HepG2 (cell line): ENCODE results near the gene EMC10. TPM values are rescaled to one million over a fixed set of nuclear protein-coding genes. Genes with fewer than 3 reads are reported as not detected.

Source experiments
- ATAC-seq: fragments of 200-7000 bp; cut with Tn5 transposase; 3 replicates; pipeline ENCODE4 v1.9.1; 2020; ENCODE audit warnings: mild to moderate bottlenecking, moderate library complexity
- BruUV-seq: library from RNA; stranded (reverse); fragments of 400-500 nt; replicated peaks from 2 replicates; lab custom pipeline; 2021; lab: Mats Ljungman, UMichigan
- CTCF ChIA-PET: fragments of 300-600 bp; formaldehyde crosslinking; extraction: SDS; loops from one replicate; lab custom pipeline; 2021; ENCODE audit warnings: low total read pairs, inconsistent platforms, low intra/inter-chr PET ratio; lab: Yijun Ruan, JAX
- POLR2A ChIA-PET: fragments of 350-600 bp; sonication (Branson Sonifier 250); formaldehyde crosslinking; loops from one replicate; lab custom pipeline; 2020; ENCODE audit warnings: antibody characterized with exemption, inconsistent platforms; lab: Yijun Ruan, JAX
- DNase-seq: peaks from one replicate; pipeline ENCODE4 v3.0.0-alpha.2; 2015; ENCODE audit warnings: low spot score
- FAIRE-seq: peaks from 3 replicates; lab custom pipeline; 2011; peaks lifted over from hg19 to GRCh38; lab: Jason Lieb, UNC
- H2AFZ ChIP-seq: one replicate; pipeline ENCODE4 v1.6.1; 2011; ENCODE audit warnings: low read length, inconsistent platforms
- H3K27ac ChIP-seq: fragments of 300-600 bp; 3 replicates; pipeline ENCODE4 v1.8.0; 2011; ENCODE audit warnings: mixed run types, mild to moderate bottlenecking, mixed read lengths, low read length, inconsistent platforms; ENCODE audit not compliant: insufficient read depth; ENCODE audit errors: extremely low read length
- H3K27me3 ChIP-seq, 2 experiments: fragments of 200-600 bp in 1 of 2; 2 replicates in 1 of 2; 3 replicates in 1 of 2; pipeline versions ENCODE4 v1.6.0 to v1.8.0; 2011; ENCODE audit warnings: low read length in 2 of 2, mild to moderate bottlenecking in 2 of 2, moderate library complexity in 2 of 2, inconsistent platforms in 1 of 2; ENCODE audit not compliant: insufficient read depth in 2 of 2, control insufficient read depth in 1 of 2
- H3K36me3 ChIP-seq, 2 experiments: fragments of 200-600 bp in 1 of 2; replicated peaks in 1 of 2; 2 replicates in 1 of 2; 3 replicates in 1 of 2; pipeline versions ENCODE4 v1.5.1 to v1.8.0; 2011; ENCODE audit warnings: low read length in 2 of 2, inconsistent platforms in 1 of 2; ENCODE audit not compliant: insufficient read depth in 2 of 2, control insufficient read depth in 1 of 2
- H3K4me1 ChIP-seq: 2 replicates; pipeline ENCODE4 v1.5.1; 2012; ENCODE audit warnings: low read length, inconsistent platforms; ENCODE audit not compliant: insufficient read depth
- H3K4me2 ChIP-seq: 2 replicates; pipeline ENCODE4 v1.6.0; 2011; ENCODE audit warnings: low read depth, low read length, inconsistent platforms
- H3K4me3 ChIP-seq, 3 experiments: fragments of 200-600 bp in 1 of 3; sonication (generic), shearing (Covaris generic) in 1 of 3; replicated peaks in 1 of 3; 2 replicates each; pipeline ENCODE4 v1.5.1; 2011 to 2016; ENCODE audit warnings: low read length in 3 of 3, inconsistent platforms in 2 of 3, low read depth in 2 of 3, mild to moderate bottlenecking in 2 of 3, control low read depth in 1 of 3, mixed read lengths in 1 of 3; ENCODE audit not compliant: insufficient read depth in 1 of 3
- H3K79me2 ChIP-seq: one replicate; pipeline ENCODE4 v1.6.1; 2011; ENCODE audit warnings: low read length, inconsistent platforms; ENCODE audit not compliant: insufficient read depth
- H3K9ac ChIP-seq: 2 replicates; pipeline ENCODE4 v1.6.0; 2011; ENCODE audit warnings: mild to moderate bottlenecking, low read depth, low read length, inconsistent platforms; ENCODE audit not compliant: insufficient read depth
- H3K9me3 ChIP-seq: 2 replicates; pipeline ENCODE4 v1.5.1; 2012; ENCODE audit warnings: mild to moderate bottlenecking, low read length
- H4K20me1 ChIP-seq: 2 replicates; pipeline ENCODE4 v1.6.0; 2011; ENCODE audit warnings: inconsistent platforms, mild to moderate bottlenecking, low read length, moderate library complexity; ENCODE audit not compliant: insufficient read depth
- DBP ChIP-seq: sonication (generic); formaldehyde crosslinking; IDR thresholded peaks from 2 replicates; pipeline ENCODE4 v1.4.0; 2020; ENCODE audit warnings: missing genetic modification reagents; ENCODE audit errors: not compliant biosample characterization
- DPF2 ChIP-seq: sonication (generic); formaldehyde crosslinking; IDR thresholded peaks from 2 replicates; pipeline ENCODE4 v1.4.0; 2020; ENCODE audit warnings: mild to moderate bottlenecking, low read depth, missing genetic modification reagents, borderline replicate concordance
- FOXA1 ChIP-seq, 2 experiments: fragments of 450-650 bp in 1 of 2; sonication (generic) in 1 of 2; formaldehyde crosslinking in 1 of 2; IDR thresholded peaks; 2 replicates each; pipeline versions ENCODE4 v1.4.0 to v1.6.1; 2016 to 2020; ENCODE audit warnings: missing genetic modification reagents in 1 of 2
- MED8 ChIP-seq: sonication (generic); formaldehyde crosslinking; IDR thresholded peaks from 2 replicates; pipeline ENCODE4 v1.8.1; 2023; ENCODE audit warnings: mild to moderate bottlenecking, missing genetic modification reagents; ENCODE audit not compliant: insufficient replicate concordance
- NFYC ChIP-seq: IDR thresholded peaks from 2 replicates; pipeline ENCODE4 v1.6.1; 2016; ENCODE audit warnings: missing genetic modification reagents, missing compliant biosample characterization
- RARA ChIP-seq: IDR thresholded peaks from 2 replicates; pipeline ENCODE4 v1.6.1; 2016; ENCODE audit warnings: missing genetic modification reagents, missing compliant biosample characterization
- SMAD1 ChIP-seq: sonication (generic); formaldehyde crosslinking; IDR thresholded peaks from 2 replicates; pipeline ENCODE4 v1.4.0; 2020; ENCODE audit warnings: missing genetic modification reagents, low read depth, mild to moderate bottlenecking, borderline replicate concordance
- TFDP2 ChIP-seq: sonication (generic); formaldehyde crosslinking; IDR thresholded peaks from 2 replicates; pipeline ENCODE4 v1.4.0; 2020; ENCODE audit warnings: missing genetic modification reagents
- ZFP90 ChIP-seq: sonication (generic); formaldehyde crosslinking; IDR thresholded peaks from 2 replicates; pipeline ENCODE4 v1.8.0; 2022; ENCODE audit warnings: missing genetic modification reagents, mild to moderate bottlenecking, inconsistent platforms, borderline replicate concordance
- ZNF646 ChIP-seq: sonication (generic); formaldehyde crosslinking; IDR thresholded peaks from 2 replicates; pipeline ENCODE4 v1.9.0; 2021; ENCODE audit warnings: mild to moderate bottlenecking, missing genetic modification reagents
- WGBS: methylation state at CpG from one replicate; pipeline ENCODE4 v1.1.6; 2017; ENCODE audit warnings: low lambda C conversion rate; 5-methylcytosine and 5-hydroxymethylcytosine counted together
- in situ Hi-C: cut with HindIII; loops from 2 replicates; pipeline ENCODE4 v1.10.0; 2017; ENCODE audit warnings: low pct_unique_long_range_greater_than_20kb; ENCODE audit not compliant: extremely low pct_ligation_motif_present
- intact Hi-C: fragments of 100-400 bp; cut with micrococcal nuclease; formaldehyde crosslinking; loops from one replicate; pipeline ENCODE4 v1.10.0; 2022; ENCODE audit not compliant: unreplicated experiment
- polyA plus RNA-seq, 8 experiments: library from polyadenylated mRNA; depleted of rRNA in 3 of 8; stranded (reverse) in 7 of 8; unstranded in 1 of 8; fragments of >200 nt; fragmentation: Illumina TruSeq in 4 of 8; extraction: Trizol in 4 of 8; gene quantifications; 2 replicates each; pipeline versions ENCODE4 v1.2.1 to v1.2.3, GENCODE V29; 2011 to 2016; ENCODE audit warnings: low read depth in 4 of 8, missing spikeins in 1 of 8, mixed read lengths in 1 of 8; ENCODE audit not compliant: insufficient read depth in 1 of 8
- total RNA-seq, 5 experiments: library from RNA; depleted of rRNA; stranded (reverse); fragments of >200 nt; fragmentation: Illumina TruSeq; extraction: Trizol; gene quantifications; 2 replicates each; pipeline ENCODE4 v1.2.3, GENCODE V29; 2016; ENCODE audit warnings: low read depth in 1 of 5
- TF ChIP-seq, protein P1 (sequence below): sonication (generic); formaldehyde crosslinking; IDR thresholded peaks from 2 replicates; pipeline ENCODE4 v1.5.1; 2020; ENCODE audit warnings: mild to moderate bottlenecking, missing genetic modification reagents, moderate library complexity

EMC10 gene
- total and polyA plus RNA-seq, 2 of the 13 experiments (the other 11 are each of a cell fraction or from before 2014, with no cell fraction given): not detected

DNA sequence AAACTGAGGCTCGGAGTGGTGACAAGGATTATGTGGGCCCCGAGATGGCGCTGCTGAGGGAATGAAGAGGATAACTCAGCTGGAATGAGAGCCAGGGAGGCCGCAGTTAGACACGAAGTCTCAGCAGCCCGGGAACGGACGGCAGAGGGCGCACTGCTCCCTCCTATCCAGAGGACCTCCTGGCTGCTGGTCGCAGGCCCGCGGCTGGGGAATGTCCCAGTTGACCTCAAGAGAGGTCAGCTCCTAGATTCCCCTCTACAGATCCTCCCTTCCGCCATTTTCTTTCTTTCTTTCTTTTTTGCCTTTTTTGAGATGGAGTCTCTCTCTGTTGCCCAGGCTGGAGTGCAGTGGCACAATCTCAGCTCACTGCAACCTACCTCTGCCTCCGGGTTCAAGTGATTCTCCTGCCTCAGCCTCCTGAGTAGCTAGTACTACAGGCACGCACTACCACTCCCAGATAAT is 61.5 kb downstream of the EMC10 start:
- Histone ChIP-seq H3K9me3 (no peaks in the 10 kb centered on the region), H3K4me2 (no peak overlapping the region), H3K36me3 (no peaks in the 10 kb centered on the region), H2AFZ (no peak overlapping the region), H3K27me3 (peaks cover 0 to 14% of the 10 kb centered on the region in 2 experiments; a peak in 1 of 5 replicates), H3K4me3 (no peak overlapping the region), H3K4me1 (no peaks in the 10 kb centered on the region), H4K20me1 (no peaks in the 10 kb centered on the region), H3K79me2 (no peaks in the 10 kb centered on the region), H3K27ac (no peak overlapping the region), H3K9ac (no peak overlapping the region)
- ChIA-PET CTCF (interaction anchor here (1.5 to 2.0 kb wide), 3 partner anchors 19 to 246 kb away, joined by 4 to 14 read pairs (median 9); no protein-coding TSS in a partner anchor), POLR2A (no interaction called here)
- peak; percentile 93 for ATAC-seq
- WGBS: 13% methylated on average over 10 of the region's 15 CpGs
- peak; percentile 65 for DNase-seq
- intact Hi-C loops: no loop called here
- FAIRE-seq: peak; percentile 53
- in situ Hi-C loops: no loop called here
- no TSS peak for BruUV-seq
- TF ChIP-seq DPF2 (no peak), ZFP90 (CRISPR knock-in tag) (no peak), TFDP2 (no peak), DBP (CRISPR knock-in tag) (no peak), NFYC (no peak), ZNF646 (no peak), FOXA1 (IDR thresholded peaks at IDR 0.05) (no peak), FOXA1 (CRISPR knock-in tag; IDR thresholded peaks at IDR 0.05) (no peak), RARA (no peak), MED8 (CRISPR knock-in tag) (no peak), SMAD1 (CRISPR knock-in tag) (no peak)
- TF ChIP-seq, protein P1, sequence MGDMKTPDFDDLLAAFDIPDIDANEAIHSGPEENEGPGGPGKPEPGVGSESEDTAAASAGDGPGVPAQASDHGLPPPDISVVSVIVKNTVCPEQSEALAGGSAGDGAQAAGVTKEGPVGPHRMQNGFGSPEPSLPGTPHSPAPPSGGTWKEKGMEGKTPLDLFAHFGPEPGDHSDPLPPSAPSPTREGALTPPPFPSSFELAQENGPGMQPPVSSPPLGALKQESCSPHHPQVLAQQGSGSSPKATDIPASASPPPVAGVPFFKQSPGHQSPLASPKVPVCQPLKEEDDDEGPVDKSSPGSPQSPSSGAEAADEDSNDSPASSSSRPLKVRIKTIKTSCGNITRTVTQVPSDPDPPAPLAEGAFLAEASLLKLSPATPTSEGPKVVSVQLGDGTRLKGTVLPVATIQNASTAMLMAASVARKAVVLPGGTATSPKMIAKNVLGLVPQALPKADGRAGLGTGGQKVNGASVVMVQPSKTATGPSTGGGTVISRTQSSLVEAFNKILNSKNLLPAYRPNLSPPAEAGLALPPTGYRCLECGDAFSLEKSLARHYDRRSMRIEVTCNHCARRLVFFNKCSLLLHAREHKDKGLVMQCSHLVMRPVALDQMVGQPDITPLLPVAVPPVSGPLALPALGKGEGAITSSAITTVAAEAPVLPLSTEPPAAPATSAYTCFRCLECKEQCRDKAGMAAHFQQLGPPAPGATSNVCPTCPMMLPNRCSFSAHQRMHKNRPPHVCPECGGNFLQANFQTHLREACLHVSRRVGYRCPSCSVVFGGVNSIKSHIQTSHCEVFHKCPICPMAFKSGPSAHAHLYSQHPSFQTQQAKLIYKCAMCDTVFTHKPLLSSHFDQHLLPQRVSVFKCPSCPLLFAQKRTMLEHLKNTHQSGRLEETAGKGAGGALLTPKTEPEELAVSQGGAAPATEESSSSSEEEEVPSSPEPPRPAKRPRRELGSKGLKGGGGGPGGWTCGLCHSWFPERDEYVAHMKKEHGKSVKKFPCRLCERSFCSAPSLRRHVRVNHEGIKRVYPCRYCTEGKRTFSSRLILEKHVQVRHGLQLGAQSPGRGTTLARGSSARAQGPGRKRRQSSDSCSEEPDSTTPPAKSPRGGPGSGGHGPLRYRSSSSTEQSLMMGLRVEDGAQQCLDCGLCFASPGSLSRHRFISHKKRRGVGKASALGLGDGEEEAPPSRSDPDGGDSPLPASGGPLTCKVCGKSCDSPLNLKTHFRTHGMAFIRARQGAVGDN (CRISPR knock-in tag): peak; percentile 46
